SH-SY5Y (cell line): Measurements from ENCODE around the gene AGMO.

Experiments
- GATA2 ChIP-seq: IDR thresholded peaks from 2 replicates; pipeline ENCODE4 v1.6.1; 2011; ENCODE audit warnings: mild to moderate bottlenecking, low read depth, low read length
- GATA3 ChIP-seq: IDR thresholded peaks from 2 replicates; pipeline ENCODE4 v1.6.1; 2011; ENCODE audit warnings: low read depth, mild to moderate bottlenecking, low read length, moderate library complexity

DNA sequence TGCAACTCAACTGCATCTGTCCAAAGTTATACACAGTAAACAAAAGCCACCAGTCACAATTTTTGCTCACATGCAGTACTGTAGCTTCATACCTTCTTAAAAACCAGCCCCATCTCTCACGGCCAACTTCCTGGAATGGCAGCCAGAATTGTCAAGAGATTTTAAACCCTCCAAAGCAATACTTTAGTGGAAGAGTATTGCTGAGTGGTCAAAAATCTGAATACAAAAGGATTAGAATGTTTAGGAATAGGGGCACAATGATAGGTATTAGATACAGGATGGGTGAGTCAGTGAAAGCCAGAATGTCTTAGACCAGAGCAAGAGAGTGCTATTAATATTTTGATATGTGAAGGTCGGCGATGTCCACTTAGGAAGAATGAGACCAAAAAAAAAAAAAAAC is 193.9 kb downstream of the AGMO start:
- TF ChIP-seq GATA2 (no peak), GATA3 (no peak)
